HG03135 (cell line): ENCODE data around the gene NFATC2.

ENCODE experiments used
- ATAC-seq: cut with Tn5 transposase; IDR thresholded peaks from one replicate; pipeline ENCODE4 v1.9.1; 2021; ENCODE audit warnings: mild to moderate bottlenecking, moderate library complexity; ENCODE audit not compliant: unreplicated experiment

Gene NFATC2

GRCh38 chr20:51382111-51382985 lies 160.2 kb downstream of the NFATC2 start:
- ATAC-seq: no peak

- no peak for ATAC-seq
These were observed 161.0 kb downstream of the NFATC2 start for GRCh38 chr20:51381557-51381956.

GRCh38 chr20:51380401-51381385 lies 161.8 kb downstream of the NFATC2 start:
- ATAC-seq: no peak

GRCh38 chr20:51379601-51380341 lies 162.7 kb downstream of the NFATC2 start:
- no peak for ATAC-seq

- no peak for ATAC-seq
These were observed 164.2 kb downstream of the NFATC2 start for GRCh38 chr20:51378171-51378928.

- no peak for ATAC-seq
These were observed 165.4 kb downstream of the NFATC2 start for GRCh38 chr20:51377132-51377531.

- ATAC-seq: no peak
These were observed 166.4 kb downstream of the NFATC2 start for GRCh38 chr20:51376111-51376510.

GRCh38 chr20:51375561-51375960 lies 167.0 kb downstream of the NFATC2 start:
- ATAC-seq: no peak

GRCh38 chr20:51374961-51375360 lies 167.6 kb downstream of the NFATC2 start:
- ATAC-seq: no peak

- no peak for ATAC-seq
These were observed 168.1 kb downstream of the NFATC2 start for GRCh38 chr20:51374456-51374830.

- no peak for ATAC-seq
These were observed 168.6 kb downstream of the NFATC2 start for GRCh38 chr20:51373713-51374455.

- no peak for ATAC-seq
These were observed 169.6 kb downstream of the NFATC2 start for GRCh38 chr20:51372966-51373365.

- no peak for ATAC-seq
These were observed 170.2 kb downstream of the NFATC2 start for GRCh38 chr20:51372176-51372803.

- ATAC-seq: no peak
These were observed 170.8 kb downstream of the NFATC2 start for GRCh38 chr20:51371720-51372119.

- ATAC-seq: no peak
These were observed 173.0 kb downstream of the NFATC2 start for GRCh38 chr20:51369503-51369902.

GRCh38 chr20:51368461-51369211 lies 173.9 kb downstream of the NFATC2 start:
- ATAC-seq: no peak

- ATAC-seq: no peak
These were observed 176.2 kb downstream of the NFATC2 start for GRCh38 chr20:51366155-51366886.

GRCh38 chr20:51365670-51366069 lies 176.8 kb downstream of the NFATC2 start:
- no peak for ATAC-seq
